ENCODE data around the gene DYNLRB2.

The DYNLRB2 gene

GRCh38 chr16:80599466-80599865 lies 58.7 kb downstream of the DYNLRB2 start:
- DNase-seq (ENCODE audit: low read depth), result no peak

Data from activated T-cell treated with anti-CD3 and anti-CD28 coated beads for 24 hours (primary cell).